GM12878 (cell line): ENCODE results near the gene SLC34A3. TPM values are rescaled to one million over a fixed set of nuclear protein-coding genes. Genes with fewer than 3 reads are reported as not detected.

Experiments used
- BACH1 ChIP-seq: fragments of 450-650 bp; IDR thresholded peaks from 2 replicates; pipeline ENCODE4 v1.6.1; 2017; ENCODE audit warnings: mild to moderate bottlenecking, borderline replicate concordance
- BMI1 ChIP-seq: fragments of 450-650 bp; IDR thresholded peaks from 2 replicates; pipeline ENCODE4 v1.6.1; 2016; ENCODE audit warnings: mild to moderate bottlenecking, moderate library complexity, borderline replicate concordance
- CBX5 ChIP-seq: sonication (generic); IDR thresholded peaks from 2 replicates; pipeline ENCODE4 v1.6.1; 2016; ENCODE audit warnings: low read depth, moderate library complexity, mild to moderate bottlenecking, inconsistent platforms
- GATAD2B ChIP-seq: fragments of 450-650 bp; conservative IDR thresholded peaks from 2 replicates; pipeline ENCODE4 v1.6.1; 2017; ENCODE audit warnings: low read depth, mild to moderate bottlenecking, moderate library complexity
- HCFC1 ChIP-seq: fragments of 150-350 bp; IDR thresholded peaks from 2 replicates; pipeline ENCODE4 v1.6.1; 2014; ENCODE audit warnings: low read length
- IRF4 ChIP-seq: IDR thresholded peaks from 2 replicates; pipeline ENCODE4 v1.6.1; 2011; ENCODE audit warnings: low read depth, low read length
- JUND ChIP-seq: IDR thresholded peaks from 2 replicates; pipeline ENCODE4 v1.6.1; 2012; ENCODE audit warnings: low read depth, mild to moderate bottlenecking, low read length, improper control_type of control experiment, moderate library complexity
- LARP7 ChIP-seq: fragments of 450-650 bp; IDR thresholded peaks from 2 replicates; pipeline ENCODE4 v1.6.1; 2017; ENCODE audit warnings: mild to moderate bottlenecking
- MEF2A ChIP-seq: IDR thresholded peaks from 2 replicates; pipeline ENCODE4 v1.6.1; 2011; ENCODE audit warnings: low read depth, mild to moderate bottlenecking, low read length, moderate library complexity; ENCODE audit not compliant: insufficient read depth
- NFYA ChIP-seq: IDR thresholded peaks from 2 replicates; pipeline ENCODE4 v1.6.1; 2011; ENCODE audit warnings: low read depth, mild to moderate bottlenecking, low read length, improper control_type of control experiment, borderline replicate concordance
- NR2F1 ChIP-seq: fragments of 450-650 bp; conservative IDR thresholded peaks from 2 replicates; pipeline ENCODE4 v1.6.1; 2017; ENCODE audit warnings: mild to moderate bottlenecking
- POLR2AphosphoS2 ChIP-seq: IDR thresholded peaks from 2 replicates; pipeline ENCODE4 v1.6.1; 2011; ENCODE audit warnings: low read depth, mild to moderate bottlenecking, low read length, improper control_type of control experiment, moderate library complexity
- POLR2AphosphoS5 ChIP-seq: IDR thresholded peaks from 2 replicates; pipeline ENCODE4 v1.6.1; 2011; ENCODE audit warnings: mild to moderate bottlenecking, low read length, inconsistent platforms
- RCOR1 ChIP-seq: conservative IDR thresholded peaks from 2 replicates; pipeline ENCODE4 v1.6.1; 2012; ENCODE audit warnings: low read depth, low read length, improper control_type of control experiment
- SMAD1 ChIP-seq: fragments of 450-650 bp; IDR thresholded peaks from 2 replicates; pipeline ENCODE4 v1.6.1; 2018; ENCODE audit warnings: mild to moderate bottlenecking, low read depth; ENCODE audit not compliant: partially characterized antibody
- SMAD5 ChIP-seq: IDR thresholded peaks from 2 replicates; pipeline ENCODE4 v1.6.1; 2016; ENCODE audit warnings: antibody characterized with exemption, low read depth
- SP1 ChIP-seq: IDR thresholded peaks from one replicate; pipeline ENCODE4 v1.6.1; 2011; ENCODE audit warnings: low read depth, low read length
- TAF1 ChIP-seq: IDR thresholded peaks from 2 replicates; pipeline ENCODE4 v1.6.1; 2011; ENCODE audit warnings: mild to moderate bottlenecking, low read depth, low read length, borderline replicate concordance
- WRNIP1 ChIP-seq: IDR thresholded peaks from 2 replicates; pipeline ENCODE4 v1.6.1; 2011; ENCODE audit warnings: low read depth, low read length, improper control_type of control experiment, borderline replicate concordance
- YY1 ChIP-seq: IDR thresholded peaks from 2 replicates; pipeline ENCODE4 v1.6.1; 2011; ENCODE audit warnings: low read depth, mild to moderate bottlenecking, low read length
- ZBED1 ChIP-seq: IDR thresholded peaks from 2 replicates; pipeline ENCODE4 v1.6.1; 2016; ENCODE audit warnings: borderline replicate concordance
- ZNF24 ChIP-seq: fragments of 450-650 bp; IDR thresholded peaks from 2 replicates; pipeline ENCODE4 v1.6.1; 2017; ENCODE audit warnings: antibody characterized with exemption, mild to moderate bottlenecking
- polyA plus RNA-seq, 11 experiments: library from polyadenylated mRNA; depleted of rRNA in 4 of 11; unstranded in 6 of 11; stranded (reverse) in 5 of 11; fragments of >200 nt; fragmentation: Nextera tagmentation in 4 of 11; fragmentation: Illumina TruSeq in 1 of 11; extraction: Ambion mirVana in 4 of 11; extraction: Trizol in 1 of 11; gene quantifications; 1 replicate in 1 of 11; 2 replicates in 10 of 11; pipeline versions ENCODE4 v1.2.1 to v1.2.3, GENCODE V29; 2011 to 2016; ENCODE audit warnings: inconsistent platforms in 2 of 11, missing spikeins in 2 of 11, low read depth in 1 of 11
- total RNA-seq, 4 experiments: library from RNA; depleted of rRNA in 3 of 4; stranded (reverse); fragments of >200 nt in 3 of 4; fragmentation: Illumina TruSeq in 1 of 4; extraction: Trizol in 1 of 4; gene quantifications; 2 replicates each; pipeline versions ENCODE4 v1.2.1 to v1.2.3, GENCODE V29; 2013 to 2021
- TF ChIP-seq, protein P1 (sequence below): fragments of 150-350 bp; IDR thresholded peaks from 2 replicates; pipeline ENCODE4 v1.6.1; 2016; ENCODE audit warnings: low read depth, low read length
- TF ChIP-seq, protein P2 (sequence below): IDR thresholded peaks from 2 replicates; pipeline ENCODE4 v1.6.1; 2011; ENCODE audit warnings: borderline replicate concordance, low read depth, mild to moderate bottlenecking, moderate library complexity, mixed read lengths, low read length; ENCODE audit not compliant: insufficient read depth; ENCODE audit errors: extremely low read length
- TF ChIP-seq, protein P3 (sequence below): IDR thresholded peaks from 2 replicates; pipeline ENCODE4 v1.6.1; 2012; ENCODE audit warnings: mild to moderate bottlenecking, low read depth, low read length

SLC34A3 gene
- total and polyA plus RNA-seq, 10 of the 15 experiments (the other 5 are each of a cell fraction or from before 2014, with no cell fraction given): not detected

DNA sequence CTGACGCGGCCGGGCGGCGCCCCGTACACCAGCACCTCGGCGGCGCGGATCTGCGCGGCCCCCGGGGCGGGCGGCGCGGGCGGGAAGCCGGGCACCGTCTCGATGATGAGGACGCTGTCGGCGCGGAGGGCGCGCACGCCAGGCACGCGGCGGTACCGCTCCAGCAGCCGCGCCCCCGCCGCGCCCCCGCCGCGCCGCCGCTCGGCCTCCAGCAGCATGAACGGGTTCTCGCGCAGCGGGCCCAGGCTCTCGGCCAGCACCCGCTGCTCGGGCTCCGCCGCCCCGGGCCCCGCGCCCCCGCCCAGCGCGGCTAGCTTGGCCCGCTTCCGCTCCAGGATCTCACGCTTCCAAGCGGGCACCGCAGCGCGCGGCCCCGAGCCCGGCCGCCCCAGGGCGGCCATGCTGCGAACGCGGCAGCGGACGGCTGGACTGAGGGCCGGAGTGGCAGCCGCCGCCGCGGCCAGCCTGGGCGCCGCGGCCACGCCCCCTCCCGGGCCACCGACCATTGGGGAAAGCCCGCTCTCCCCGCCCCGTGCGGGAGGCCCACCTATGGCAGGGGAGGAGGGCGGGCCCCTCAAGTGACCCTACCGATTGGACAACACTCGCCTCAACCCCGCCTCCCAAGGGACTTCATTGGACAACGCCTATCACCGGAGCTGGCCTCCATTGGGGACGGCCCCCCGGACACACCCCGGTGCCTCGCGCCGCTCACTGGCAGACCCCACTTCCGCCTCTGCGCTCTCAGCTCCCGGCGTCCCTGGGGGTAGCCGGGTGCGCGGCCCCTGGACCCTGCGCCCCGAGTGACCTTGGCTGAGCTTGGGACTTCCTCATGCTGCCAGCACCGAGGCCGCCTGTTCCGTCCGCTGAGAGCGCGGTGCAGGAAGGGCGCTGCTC lies 30.1 kb upstream of the SLC34A3 start, which contains the start of gene TPRN (continued):
- TF ChIP-seq SMAD5 (peak; percentile 74), NR2F1 (peak; percentile 88), ZNF24 (no peak), POLR2AphosphoS2 (peak; percentile 87), HCFC1 (no peak), JUND (no peak), NFYA (no peak), TAF1 (peak; percentile 87), IRF4 (no peak), SMAD1 (no peak), BMI1 (no peak), CBX5 (no peak), WRNIP1 (no peak), SP1 (peak; percentile 98), YY1 (peak; percentile 92), POLR2AphosphoS5 (peak; percentile 84; the same call in 1 of the 2 replicates), MEF2A (no peak), BACH1 (peak; percentile 84), RCOR1 (no peak), ZBED1 (no peak), LARP7 (peak; percentile 97), GATAD2B (peak; percentile 74)
- TF ChIP-seq, protein P1, sequence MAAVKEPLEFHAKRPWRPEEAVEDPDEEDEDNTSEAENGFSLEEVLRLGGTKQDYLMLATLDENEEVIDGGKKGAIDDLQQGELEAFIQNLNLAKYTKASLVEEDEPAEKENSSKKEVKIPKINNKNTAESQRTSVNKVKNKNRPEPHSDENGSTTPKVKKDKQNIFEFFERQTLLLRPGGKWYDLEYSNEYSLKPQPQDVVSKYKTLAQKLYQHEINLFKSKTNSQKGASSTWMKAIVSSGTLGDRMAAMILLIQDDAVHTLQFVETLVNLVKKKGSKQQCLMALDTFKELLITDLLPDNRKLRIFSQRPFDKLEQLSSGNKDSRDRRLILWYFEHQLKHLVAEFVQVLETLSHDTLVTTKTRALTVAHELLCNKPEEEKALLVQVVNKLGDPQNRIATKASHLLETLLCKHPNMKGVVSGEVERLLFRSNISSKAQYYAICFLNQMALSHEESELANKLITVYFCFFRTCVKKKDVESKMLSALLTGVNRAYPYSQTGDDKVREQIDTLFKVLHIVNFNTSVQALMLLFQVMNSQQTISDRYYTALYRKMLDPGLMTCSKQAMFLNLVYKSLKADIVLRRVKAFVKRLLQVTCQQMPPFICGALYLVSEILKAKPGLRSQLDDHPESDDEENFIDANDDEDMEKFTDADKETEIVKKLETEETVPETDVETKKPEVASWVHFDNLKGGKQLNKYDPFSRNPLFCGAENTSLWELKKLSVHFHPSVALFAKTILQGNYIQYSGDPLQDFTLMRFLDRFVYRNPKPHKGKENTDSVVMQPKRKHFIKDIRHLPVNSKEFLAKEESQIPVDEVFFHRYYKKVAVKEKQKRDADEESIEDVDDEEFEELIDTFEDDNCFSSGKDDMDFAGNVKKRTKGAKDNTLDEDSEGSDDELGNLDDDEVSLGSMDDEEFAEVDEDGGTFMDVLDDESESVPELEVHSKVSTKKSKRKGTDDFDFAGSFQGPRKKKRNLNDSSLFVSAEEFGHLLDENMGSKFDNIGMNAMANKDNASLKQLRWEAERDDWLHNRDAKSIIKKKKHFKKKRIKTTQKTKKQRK: peak; percentile 79
- TF ChIP-seq, protein P2, sequence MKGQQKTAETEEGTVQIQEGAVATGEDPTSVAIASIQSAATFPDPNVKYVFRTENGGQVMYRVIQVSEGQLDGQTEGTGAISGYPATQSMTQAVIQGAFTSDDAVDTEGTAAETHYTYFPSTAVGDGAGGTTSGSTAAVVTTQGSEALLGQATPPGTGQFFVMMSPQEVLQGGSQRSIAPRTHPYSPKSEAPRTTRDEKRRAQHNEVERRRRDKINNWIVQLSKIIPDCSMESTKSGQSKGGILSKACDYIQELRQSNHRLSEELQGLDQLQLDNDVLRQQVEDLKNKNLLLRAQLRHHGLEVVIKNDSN: no peak
- TF ChIP-seq, protein P3, sequence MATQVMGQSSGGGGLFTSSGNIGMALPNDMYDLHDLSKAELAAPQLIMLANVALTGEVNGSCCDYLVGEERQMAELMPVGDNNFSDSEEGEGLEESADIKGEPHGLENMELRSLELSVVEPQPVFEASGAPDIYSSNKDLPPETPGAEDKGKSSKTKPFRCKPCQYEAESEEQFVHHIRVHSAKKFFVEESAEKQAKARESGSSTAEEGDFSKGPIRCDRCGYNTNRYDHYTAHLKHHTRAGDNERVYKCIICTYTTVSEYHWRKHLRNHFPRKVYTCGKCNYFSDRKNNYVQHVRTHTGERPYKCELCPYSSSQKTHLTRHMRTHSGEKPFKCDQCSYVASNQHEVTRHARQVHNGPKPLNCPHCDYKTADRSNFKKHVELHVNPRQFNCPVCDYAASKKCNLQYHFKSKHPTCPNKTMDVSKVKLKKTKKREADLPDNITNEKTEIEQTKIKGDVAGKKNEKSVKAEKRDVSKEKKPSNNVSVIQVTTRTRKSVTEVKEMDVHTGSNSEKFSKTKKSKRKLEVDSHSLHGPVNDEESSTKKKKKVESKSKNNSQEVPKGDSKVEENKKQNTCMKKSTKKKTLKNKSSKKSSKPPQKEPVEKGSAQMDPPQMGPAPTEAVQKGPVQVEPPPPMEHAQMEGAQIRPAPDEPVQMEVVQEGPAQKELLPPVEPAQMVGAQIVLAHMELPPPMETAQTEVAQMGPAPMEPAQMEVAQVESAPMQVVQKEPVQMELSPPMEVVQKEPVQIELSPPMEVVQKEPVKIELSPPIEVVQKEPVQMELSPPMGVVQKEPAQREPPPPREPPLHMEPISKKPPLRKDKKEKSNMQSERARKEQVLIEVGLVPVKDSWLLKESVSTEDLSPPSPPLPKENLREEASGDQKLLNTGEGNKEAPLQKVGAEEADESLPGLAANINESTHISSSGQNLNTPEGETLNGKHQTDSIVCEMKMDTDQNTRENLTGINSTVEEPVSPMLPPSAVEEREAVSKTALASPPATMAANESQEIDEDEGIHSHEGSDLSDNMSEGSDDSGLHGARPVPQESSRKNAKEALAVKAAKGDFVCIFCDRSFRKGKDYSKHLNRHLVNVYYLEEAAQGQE: no peak
